ENCODE results near the gene KIAA1328.
A peak's percentile ranks its signal among the peaks of the same experiment; 100 is the strongest.

The KIAA1328 gene

DNA sequence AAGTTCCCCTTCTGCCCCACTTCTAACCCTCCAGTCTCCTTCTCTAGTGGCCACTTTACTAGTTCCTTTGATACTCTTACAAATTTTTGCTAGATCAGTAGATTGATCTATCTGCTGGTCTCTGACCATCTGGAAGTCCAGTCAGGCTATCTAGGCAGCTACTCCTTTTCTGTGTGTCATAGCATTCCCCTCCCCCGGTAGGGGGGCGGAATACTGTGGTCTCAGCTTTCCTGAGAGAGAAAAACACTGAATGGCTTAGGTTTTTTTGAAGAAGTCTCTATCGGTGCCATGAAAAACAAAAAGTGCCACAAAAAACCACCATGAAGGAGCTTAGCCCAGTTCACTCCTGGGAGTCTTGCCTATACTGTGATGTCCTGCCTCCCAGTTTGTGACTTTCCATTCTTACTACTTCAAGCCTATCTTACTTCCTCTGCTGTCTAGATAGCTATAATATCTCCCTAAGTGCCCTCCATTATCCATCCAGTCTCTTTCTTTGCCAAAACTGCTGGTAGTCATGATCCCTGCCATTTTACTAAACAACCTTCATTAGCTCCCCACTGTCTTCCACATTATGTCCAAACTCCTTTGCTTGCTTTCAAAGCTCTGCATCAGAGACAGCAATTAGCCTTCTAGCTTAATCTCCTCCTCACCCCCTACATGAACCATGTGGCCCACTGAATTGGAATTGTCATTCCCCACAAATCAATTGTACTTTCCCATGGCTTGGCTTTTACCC, 30.0 kb upstream of the KIAA1328 start:
- no peak for TF ChIP-seq ZFX (IDR thresholded peaks at IDR 0.05; ENCODE audit: borderline replicate concordance)
- TF ChIP-seq, protein P1, sequence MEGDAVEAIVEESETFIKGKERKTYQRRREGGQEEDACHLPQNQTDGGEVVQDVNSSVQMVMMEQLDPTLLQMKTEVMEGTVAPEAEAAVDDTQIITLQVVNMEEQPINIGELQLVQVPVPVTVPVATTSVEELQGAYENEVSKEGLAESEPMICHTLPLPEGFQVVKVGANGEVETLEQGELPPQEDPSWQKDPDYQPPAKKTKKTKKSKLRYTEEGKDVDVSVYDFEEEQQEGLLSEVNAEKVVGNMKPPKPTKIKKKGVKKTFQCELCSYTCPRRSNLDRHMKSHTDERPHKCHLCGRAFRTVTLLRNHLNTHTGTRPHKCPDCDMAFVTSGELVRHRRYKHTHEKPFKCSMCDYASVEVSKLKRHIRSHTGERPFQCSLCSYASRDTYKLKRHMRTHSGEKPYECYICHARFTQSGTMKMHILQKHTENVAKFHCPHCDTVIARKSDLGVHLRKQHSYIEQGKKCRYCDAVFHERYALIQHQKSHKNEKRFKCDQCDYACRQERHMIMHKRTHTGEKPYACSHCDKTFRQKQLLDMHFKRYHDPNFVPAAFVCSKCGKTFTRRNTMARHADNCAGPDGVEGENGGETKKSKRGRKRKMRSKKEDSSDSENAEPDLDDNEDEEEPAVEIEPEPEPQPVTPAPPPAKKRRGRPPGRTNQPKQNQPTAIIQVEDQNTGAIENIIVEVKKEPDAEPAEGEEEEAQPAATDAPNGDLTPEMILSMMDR (IDR thresholded peaks at IDR 0.05) = no peak
- H3K27ac ChIP-seq = no peak overlapping the region

DNA sequence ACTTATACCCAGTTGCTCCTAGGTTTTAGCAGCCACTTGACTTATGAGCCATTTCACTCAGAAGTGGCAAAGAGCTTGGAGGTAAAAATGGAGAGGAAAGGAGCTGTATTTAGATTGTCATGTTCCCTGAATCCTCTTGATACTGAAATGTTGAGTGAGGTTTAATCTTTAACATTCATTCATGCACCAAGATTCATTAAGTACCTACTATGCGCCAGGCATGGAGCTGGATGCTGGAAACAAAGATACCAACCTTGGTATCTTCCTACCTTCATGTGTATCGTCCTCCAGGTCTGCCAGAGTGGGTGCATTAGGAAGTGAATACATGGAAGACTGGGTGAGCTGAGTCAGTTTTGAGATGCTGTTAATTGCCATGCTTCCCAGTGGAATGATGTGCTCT, 23.8 kb upstream of the KIAA1328 start:
- no peak overlapping the region for H3K27ac ChIP-seq
- TF ChIP-seq, protein P1 (IDR thresholded peaks at IDR 0.05) = no peak
- no peak for TF ChIP-seq ZFX (IDR thresholded peaks at IDR 0.05; ENCODE audit: borderline replicate concordance)

DNA sequence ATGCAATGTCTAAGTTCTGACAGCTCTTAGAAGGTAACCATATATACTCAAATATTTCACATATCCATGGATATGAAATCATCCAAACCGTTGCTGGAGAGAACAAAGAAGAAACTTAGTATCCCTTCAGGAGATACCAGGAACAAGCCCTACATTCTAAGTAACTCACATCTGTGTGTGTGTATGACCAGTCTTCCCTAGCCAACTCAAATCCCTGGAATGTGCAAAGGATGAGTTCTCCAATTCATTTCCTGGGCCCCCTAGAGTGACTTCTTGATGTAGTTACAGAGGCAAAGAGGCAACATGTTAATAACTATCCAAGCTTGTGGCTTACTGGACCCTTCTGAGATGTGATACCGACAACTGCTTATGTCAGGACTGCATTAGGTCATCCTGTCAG, 20.2 kb upstream of the KIAA1328 start:
- TF ChIP-seq, protein P1 (IDR thresholded peaks at IDR 0.05) = no peak
- no peak for TF ChIP-seq ZFX (IDR thresholded peaks at IDR 0.05; ENCODE audit: borderline replicate concordance)
- no peak overlapping the region for H3K27ac ChIP-seq

DNA sequence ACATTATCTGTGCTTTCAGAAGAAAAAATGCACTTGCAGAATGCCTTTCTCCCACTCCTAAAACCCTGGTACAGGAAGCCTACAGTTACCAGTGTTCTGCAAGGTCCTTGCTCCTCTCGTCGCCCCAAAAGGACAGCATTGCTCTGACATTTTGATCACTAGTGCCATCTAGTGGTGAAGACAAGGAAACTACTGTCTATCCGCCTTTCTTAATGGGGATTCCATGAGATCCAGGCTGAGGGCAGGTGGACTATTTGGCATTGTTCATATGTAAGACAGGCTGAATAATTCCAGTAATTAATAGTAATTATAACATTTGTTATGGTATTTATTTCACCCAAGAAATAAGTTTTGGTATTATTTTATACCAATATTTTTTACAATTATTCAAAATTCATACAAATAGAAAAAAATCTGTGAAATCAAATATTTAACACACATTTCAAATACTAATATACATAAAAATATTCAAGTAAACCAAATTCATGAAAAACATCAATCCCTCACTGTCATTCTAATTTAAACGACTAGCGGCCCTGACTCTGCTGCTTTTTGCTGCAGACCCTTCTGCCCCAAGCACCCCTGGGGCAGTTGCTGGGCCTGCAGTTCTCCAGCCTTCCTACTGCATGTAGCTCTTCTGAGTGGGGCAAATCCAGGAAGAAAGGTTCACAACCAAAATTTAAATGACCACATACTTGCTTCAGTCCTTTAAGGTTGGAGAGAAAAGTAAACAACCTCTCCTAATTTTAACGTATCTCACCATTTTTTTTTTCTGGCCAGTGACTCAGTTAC, 19.1 kb upstream of the KIAA1328 start:
- TF ChIP-seq, protein P1 (IDR thresholded peaks at IDR 0.05) = peak; percentile 91
- no peak for TF ChIP-seq ZFX (IDR thresholded peaks at IDR 0.05; ENCODE audit: borderline replicate concordance)

DNA sequence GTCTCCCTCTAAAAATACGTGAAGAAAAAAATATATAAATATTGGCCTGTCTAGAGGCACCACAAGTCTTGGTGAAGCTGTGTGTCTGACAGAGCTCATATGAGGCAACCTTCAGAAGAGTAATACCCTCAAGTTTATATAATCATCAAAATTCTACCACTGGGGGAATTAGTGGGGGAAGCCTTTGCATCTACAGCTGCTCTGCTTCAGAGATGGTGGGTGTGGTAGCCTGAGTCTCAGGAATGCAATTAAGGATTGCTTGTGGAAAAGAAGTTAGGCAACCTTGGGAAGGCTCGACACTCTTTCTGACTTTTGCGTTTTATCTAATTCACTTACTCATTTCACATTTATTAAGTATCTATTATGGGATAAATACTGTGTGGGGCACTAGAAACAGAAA, 17.5 kb upstream of the KIAA1328 start:
- H3K27ac ChIP-seq = no peak overlapping the region
- TF ChIP-seq, protein P1 (IDR thresholded peaks at IDR 0.05) = no peak
- no peak for TF ChIP-seq ZFX (IDR thresholded peaks at IDR 0.05; ENCODE audit: borderline replicate concordance)

More for the DNA sequence above, 19.1 kb upstream of the KIAA1328 start:
- no peak overlapping the region for H3K27ac ChIP-seq

DNA sequence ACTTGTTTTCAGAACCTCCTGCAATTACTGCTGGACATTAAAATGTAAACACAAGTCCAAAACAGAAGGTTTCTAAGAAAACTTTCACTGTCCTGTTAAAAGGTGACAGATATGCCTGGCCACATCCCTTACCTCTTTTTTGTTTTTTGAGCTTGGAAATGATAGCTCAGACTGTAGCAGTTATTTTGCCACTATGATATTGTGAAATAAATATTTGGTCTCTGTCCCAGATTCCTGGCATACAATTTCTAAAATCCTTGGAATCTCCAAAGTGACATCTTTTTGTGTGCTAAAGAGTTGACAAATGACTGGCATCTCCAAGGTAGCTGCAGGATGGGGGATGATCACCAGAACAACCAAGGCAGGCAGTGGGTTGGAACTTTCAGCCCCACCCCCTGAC, 17.0 kb upstream of the KIAA1328 start:
- H3K27ac ChIP-seq = no peak overlapping the region
- TF ChIP-seq ZFX (IDR thresholded peaks at IDR 0.05; ENCODE audit: borderline replicate concordance) = no peak
- TF ChIP-seq, protein P1 (IDR thresholded peaks at IDR 0.05) = no peak

DNA sequence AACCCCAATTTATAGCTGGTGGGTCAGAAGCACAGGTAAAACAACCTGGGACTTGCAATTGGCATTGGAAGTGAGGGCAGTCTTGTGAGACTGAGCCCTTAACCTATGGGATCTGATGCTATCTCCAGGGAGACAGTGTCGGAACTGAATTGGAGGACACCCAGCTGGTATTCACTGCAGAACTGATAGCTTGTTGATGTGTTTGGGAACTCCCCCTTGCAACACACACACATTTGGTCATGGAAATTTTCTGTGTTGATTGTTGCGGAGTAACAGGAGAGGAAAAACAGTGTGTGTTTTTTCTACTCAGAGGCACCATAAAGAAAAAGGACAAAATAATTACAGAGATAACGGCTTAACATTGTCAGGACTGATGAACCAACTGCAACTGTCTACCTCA, 16.2 kb upstream of the KIAA1328 start:
- H3K27ac ChIP-seq = no peak overlapping the region
- TF ChIP-seq, protein P1 (IDR thresholded peaks at IDR 0.05) = no peak
- TF ChIP-seq ZFX (IDR thresholded peaks at IDR 0.05; ENCODE audit: borderline replicate concordance) = no peak

All from 22Rv1 (cell line).